ENCODE data around the gene TMEM255B.

Gene TMEM255B

GRCh38 chr13:113860051-113860664 is 101.1 kb downstream of the TMEM255B start:
- H3K27ac ChIP-seq = no peak overlapping the region
- TF ChIP-seq ZFX (IDR thresholded peaks at IDR 0.05) (no peak), CTCF (conservative IDR thresholded peaks at IDR 0.05) (no peak)

- no peak overlapping the region for H3K27ac ChIP-seq
- no peak for TF ChIP-seq CTCF (conservative IDR thresholded peaks at IDR 0.05)
- TF ChIP-seq ZFX (IDR thresholded peaks at IDR 0.05) = no peak
Measured at GRCh38 chr13:113860665-113861432, 101.8 kb downstream of the TMEM255B start.

GRCh38 chr13:113861433-113862030 is 102.5 kb downstream of the TMEM255B start:
- TF ChIP-seq CTCF (conservative IDR thresholded peaks at IDR 0.05) = no peak
- TF ChIP-seq ZFX (IDR thresholded peaks at IDR 0.05) = no peak
- H3K27ac ChIP-seq = no peak overlapping the region

GRCh38 chr13:113862191-113862930 is 103.3 kb downstream of the TMEM255B start:
- H3K27ac ChIP-seq = no peak overlapping the region
- no peak for TF ChIP-seq ZFX (IDR thresholded peaks at IDR 0.05)
- TF ChIP-seq CTCF (conservative IDR thresholded peaks at IDR 0.05) = no peak

- peak overlapping the region; percentile 54 for H3K27ac ChIP-seq
- TF ChIP-seq CTCF (conservative IDR thresholded peaks at IDR 0.05) = no peak
- TF ChIP-seq ZFX (IDR thresholded peaks at IDR 0.05) = no peak
Measured at GRCh38 chr13:113862931-113863523, 104.0 kb downstream of the TMEM255B start.

GRCh38 chr13:113863524-113864272 is 104.7 kb downstream of the TMEM255B start, which contains the start of gene GAS6:
Gene GAS6, minus strand, starts transcription at chr13:113864076. Its CDS starts 156 bp downstream, at chr13:113863920.
- H3K27ac ChIP-seq = peak within 1 kb of the TSS; percentile 54
- TF ChIP-seq CTCF (conservative IDR thresholded peaks at IDR 0.05) (no peak; the same call in 1 of the 2 replicates), ZFX (IDR thresholded peaks at IDR 0.05) (peak; percentile 40; the same call in 1 of the 2 replicates)
